Stimulated activated effector memory CD8-positive, alpha-beta T cell treated with anti-CD3 and anti-CD28 coated beads, Interleukin-12 subunit alpha, Interleukin-12 subunit beta, amount 100 ng/mL, for 72 hours (primary cell): Measurements from ENCODE around the gene TPK1.

ENCODE experiments used
- ATAC-seq: fragments of 150-1000 bp; cut with Tn5 transposase; 2 replicates; pipeline ENCODE4 v1.10.0; 2021
- DNase-seq, 2 donors: peaks; one replicate each; pipeline ENCODE4 v3.0.0; 2021 to 2022; ENCODE audit warnings: low spot score in 2 of 2
- H3K27ac Mint-ChIP-seq: one replicate; pipeline ENCODE4 v1.8.0; 2022; ENCODE audit warnings: mild to moderate bottlenecking, mixed read lengths
- H3K36me3 Mint-ChIP-seq: one replicate; pipeline ENCODE4 v1.8.0; 2022; ENCODE audit warnings: mild to moderate bottlenecking, mixed read lengths
- H3K4me1 Mint-ChIP-seq: one replicate; pipeline ENCODE4 v1.8.0; 2022; ENCODE audit warnings: mixed read lengths
- H3K4me3 Mint-ChIP-seq: one replicate; pipeline ENCODE4 v1.8.0; 2022; ENCODE audit warnings: mild to moderate bottlenecking, mixed read lengths
- H3K9me3 Mint-ChIP-seq: one replicate; pipeline ENCODE4 v1.8.0; 2022; ENCODE audit warnings: mixed read lengths

The TPK1 gene

GRCh38 chr7:144670218-144670617, 165.6 kb downstream of the TPK1 start:
- no peaks in the 10 kb centered on the region for H3K36me3 Mint-ChIP-seq
- H3K4me3 Mint-ChIP-seq, result no peak overlapping the region
- no peaks in the 10 kb centered on the region for H3K4me1 Mint-ChIP-seq
- no peak for DNase-seq
- no peaks in the 10 kb centered on the region for H3K9me3 Mint-ChIP-seq
- no peak for ATAC-seq
- no peak overlapping the region for H3K27ac Mint-ChIP-seq

GRCh38 chr7:144668503-144668902, 167.3 kb downstream of the TPK1 start:
- ATAC-seq (no peak), DNase-seq (no peak)
- Mint-ChIP-seq H3K9me3 (no peaks in the 10 kb centered on the region), H3K36me3 (no peaks in the 10 kb centered on the region), H3K4me1 (no peaks in the 10 kb centered on the region), H3K4me3 (no peak overlapping the region), H3K27ac (no peak overlapping the region)

- Mint-ChIP-seq H3K36me3 (no peaks in the 10 kb centered on the region), H3K27ac (no peak overlapping the region), H3K4me1 (no peaks in the 10 kb centered on the region), H3K9me3 (no peaks in the 10 kb centered on the region), H3K4me3 (no peak overlapping the region)
- ATAC-seq, result no peak
- DNase-seq, result no peak
These were observed 170.0 kb downstream of the TPK1 start for GRCh38 chr7:144665689-144666381.

DNA sequence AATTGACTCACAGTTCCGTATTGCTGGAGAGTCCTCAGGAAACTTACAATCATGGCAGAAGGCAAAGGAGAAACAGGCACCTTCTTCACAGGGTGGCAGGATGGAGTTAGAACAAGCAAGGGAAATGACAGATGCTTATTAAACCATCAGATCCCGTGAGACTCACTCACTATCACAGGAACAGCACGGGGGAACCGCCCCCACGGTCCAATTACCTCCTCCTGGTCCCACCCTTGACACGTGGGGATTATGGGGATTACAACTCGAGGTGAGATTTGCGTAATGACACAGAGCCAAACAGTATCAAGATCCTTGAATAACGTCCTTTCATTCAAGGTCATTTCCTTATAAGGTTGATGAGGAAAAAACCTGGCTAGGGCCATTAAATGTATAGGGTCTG, 176.6 kb downstream of the TPK1 start:
- no peaks in the 10 kb centered on the region for H3K4me1 Mint-ChIP-seq
- DNase-seq (no peak), ATAC-seq (no peak)
- H3K9me3 Mint-ChIP-seq, result no peaks in the 10 kb centered on the region
- no peak overlapping the region for H3K27ac Mint-ChIP-seq
- no peak overlapping the region for H3K4me3 Mint-ChIP-seq
- H3K36me3 Mint-ChIP-seq, result no peaks in the 10 kb centered on the region

GRCh38 chr7:144656965-144657517, 178.8 kb downstream of the TPK1 start:
- Mint-ChIP-seq H3K4me3 (no peak overlapping the region), H3K4me1 (no peaks in the 10 kb centered on the region)
- no peak for ATAC-seq

GRCh38 chr7:144653449-144653848, 182.4 kb downstream of the TPK1 start:
- Mint-ChIP-seq H3K27ac (no peak overlapping the region), H3K36me3 (no peaks in the 10 kb centered on the region), H3K9me3 (no peaks in the 10 kb centered on the region), H3K4me3 (no peak overlapping the region), H3K4me1 (no peaks in the 10 kb centered on the region)
- no peak for ATAC-seq
- DNase-seq, result no peak

More at GRCh38 chr7:144656965-144657517, 178.8 kb downstream of the TPK1 start:
- no peak overlapping the region for H3K27ac Mint-ChIP-seq
- no peak for DNase-seq
- H3K9me3 Mint-ChIP-seq, result no peaks in the 10 kb centered on the region
- H3K36me3 Mint-ChIP-seq, result no peaks in the 10 kb centered on the region

GRCh38 chr7:144650439-144650838, 185.4 kb downstream of the TPK1 start:
- DNase-seq (no peak), ATAC-seq (no peak)
- Mint-ChIP-seq H3K9me3 (no peaks in the 10 kb centered on the region), H3K4me3 (no peak overlapping the region), H3K27ac (no peak overlapping the region), H3K36me3 (peaks cover 7% of the 10 kb centered on the region), H3K4me1 (no peaks in the 10 kb centered on the region)

- no peak for ATAC-seq
- Mint-ChIP-seq H3K27ac (no peak overlapping the region), H3K4me3 (no peak overlapping the region), H3K36me3 (peaks cover 7% of the 10 kb centered on the region), H3K9me3 (no peaks in the 10 kb centered on the region), H3K4me1 (no peaks in the 10 kb centered on the region)
- no peak for DNase-seq
These were observed 186.7 kb downstream of the TPK1 start for GRCh38 chr7:144649120-144649519.

DNA sequence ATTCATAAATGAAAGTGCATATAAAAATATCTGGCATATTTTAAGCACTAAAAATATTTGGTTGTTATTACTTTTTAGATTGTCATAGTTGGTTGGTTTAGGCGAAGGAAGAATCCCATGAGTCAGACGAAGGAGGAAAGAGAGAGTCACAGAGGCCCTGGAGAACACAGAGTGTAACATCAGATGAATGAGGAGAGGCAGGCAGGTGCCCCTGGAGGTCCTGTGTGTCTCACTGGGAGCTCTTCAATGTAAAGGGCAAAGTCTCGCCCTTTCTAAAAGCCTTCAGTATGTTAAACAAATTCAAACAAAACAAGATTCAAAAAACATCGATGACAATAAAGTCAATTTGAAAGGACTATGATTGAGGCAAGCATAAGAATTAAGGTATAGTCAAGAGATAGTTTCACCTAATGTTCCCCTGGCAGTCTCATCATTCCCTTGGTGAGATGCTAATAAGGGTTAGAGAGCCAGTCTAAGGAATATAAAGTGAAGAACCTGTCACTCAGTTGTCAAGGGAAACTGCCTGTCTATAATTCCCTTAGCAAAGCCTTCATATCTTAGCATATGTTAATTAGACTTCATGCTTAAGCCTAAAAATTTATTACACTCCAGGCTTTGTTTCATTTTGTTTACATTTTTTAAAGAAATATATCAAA, 194.3 kb downstream of the TPK1 start:
- no peaks in the 10 kb centered on the region for H3K4me1 Mint-ChIP-seq
- no peak overlapping the region for H3K4me3 Mint-ChIP-seq
- no peak for DNase-seq
- H3K36me3 Mint-ChIP-seq, result peaks cover 7% of the 10 kb centered on the region
- no peak for ATAC-seq
- H3K9me3 Mint-ChIP-seq, result no peaks in the 10 kb centered on the region
- no peak overlapping the region for H3K27ac Mint-ChIP-seq

GRCh38 chr7:144632724-144633123, 203.1 kb downstream of the TPK1 start:
- DNase-seq (no peak), ATAC-seq (no peak)
- H3K4me3 Mint-ChIP-seq, result no peak overlapping the region
- no peak overlapping the region for H3K27ac Mint-ChIP-seq
- no peaks in the 10 kb centered on the region for H3K36me3 Mint-ChIP-seq
- H3K9me3 Mint-ChIP-seq, result no peaks in the 10 kb centered on the region
- H3K4me1 Mint-ChIP-seq, result no peaks in the 10 kb centered on the region

DNA sequence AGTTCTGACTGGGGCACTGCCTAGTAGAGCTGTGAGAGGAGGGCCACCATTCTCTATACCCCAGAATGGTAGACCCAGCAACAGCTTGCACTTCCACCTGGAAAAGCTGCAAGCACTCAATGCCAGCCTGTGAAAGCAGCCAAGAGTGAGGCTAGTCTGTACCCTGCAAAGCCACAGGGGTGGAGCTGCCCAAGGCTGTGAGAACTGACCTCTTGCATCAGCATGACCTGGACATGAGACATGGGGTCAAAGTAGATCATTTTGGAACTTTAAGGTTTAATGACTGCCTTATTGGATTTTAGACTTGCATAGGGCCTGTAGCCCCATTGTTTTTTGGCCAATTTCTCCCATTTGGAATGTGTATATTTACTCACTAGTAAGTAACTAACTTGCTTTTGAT, 206.3 kb downstream of the TPK1 start:
- Mint-ChIP-seq H3K27ac (no peak overlapping the region), H3K4me1 (no peaks in the 10 kb centered on the region), H3K36me3 (no peaks in the 10 kb centered on the region), H3K4me3 (no peak overlapping the region), H3K9me3 (no peaks in the 10 kb centered on the region)
- ATAC-seq (no peak), DNase-seq (no peak)

DNA sequence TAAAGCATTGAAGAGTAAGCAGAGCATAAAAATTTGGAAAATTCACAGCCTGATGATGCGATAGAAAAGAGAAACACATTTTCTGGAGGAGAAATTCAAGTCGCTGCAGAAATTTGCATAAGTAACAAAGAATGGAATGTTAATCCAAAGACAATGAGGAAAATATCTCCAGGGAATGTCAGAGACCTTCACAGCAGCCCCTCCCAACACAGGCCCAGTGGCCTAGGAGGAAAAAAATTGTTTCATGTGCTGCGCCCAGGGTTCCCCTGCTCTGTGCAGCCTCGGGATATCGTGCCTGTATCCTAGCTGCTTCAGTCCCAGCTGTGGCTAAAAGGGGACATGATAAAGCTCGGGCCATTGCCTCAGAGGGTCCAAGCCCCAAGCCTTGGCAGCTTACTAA, 206.8 kb downstream of the TPK1 start:
- Mint-ChIP-seq H3K4me3 (no peak overlapping the region), H3K4me1 (no peaks in the 10 kb centered on the region), H3K36me3 (no peaks in the 10 kb centered on the region), H3K27ac (no peak overlapping the region), H3K9me3 (no peaks in the 10 kb centered on the region)
- DNase-seq (no peak), ATAC-seq (no peak)

- no peaks in the 10 kb centered on the region for H3K9me3 Mint-ChIP-seq
- DNase-seq (no peak), ATAC-seq (no peak)
- H3K36me3 Mint-ChIP-seq, result no peaks in the 10 kb centered on the region
- no peak overlapping the region for H3K4me3 Mint-ChIP-seq
- H3K4me1 Mint-ChIP-seq, result no peaks in the 10 kb centered on the region
- no peak overlapping the region for H3K27ac Mint-ChIP-seq
These were observed 207.7 kb downstream of the TPK1 start for GRCh38 chr7:144628176-144628575.

DNA sequence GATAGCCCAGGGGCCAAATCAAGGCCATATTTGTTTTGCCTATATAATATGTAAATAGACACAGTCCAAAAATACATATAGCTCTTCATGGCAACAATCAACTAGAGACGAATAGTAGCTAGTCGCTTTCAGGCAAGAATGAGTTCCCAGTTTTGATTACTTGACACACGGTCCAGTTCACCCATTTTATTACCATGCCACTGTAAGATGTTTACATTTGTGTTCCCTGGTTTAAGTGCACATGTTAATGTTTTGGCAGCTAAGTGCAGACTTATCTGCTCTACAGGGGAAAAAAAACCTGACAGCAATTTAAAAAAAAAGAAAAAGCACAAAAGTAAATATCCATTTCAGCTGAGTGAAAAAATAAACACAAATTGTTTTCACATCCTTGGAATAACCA, 213.1 kb downstream of the TPK1 start:
- DNase-seq, result no peak
- Mint-ChIP-seq H3K4me3 (no peak overlapping the region), H3K27ac (no peak overlapping the region), H3K36me3 (no peaks in the 10 kb centered on the region), H3K4me1 (no peaks in the 10 kb centered on the region), H3K9me3 (no peaks in the 10 kb centered on the region)
- ATAC-seq, result no peak

- Mint-ChIP-seq H3K36me3 (no peaks in the 10 kb centered on the region), H3K4me1 (no peaks in the 10 kb centered on the region), H3K9me3 (no peaks in the 10 kb centered on the region), H3K27ac (no peak overlapping the region), H3K4me3 (no peak overlapping the region)
- ATAC-seq (no peak), DNase-seq (no peak)
These were observed 229.6 kb downstream of the TPK1 start for GRCh38 chr7:144606261-144606660.

- DNase-seq, result no peak
- no peaks in the 10 kb centered on the region for H3K4me1 Mint-ChIP-seq
- ATAC-seq, result no peak
- peaks cover 16% of the 10 kb centered on the region for H3K9me3 Mint-ChIP-seq
- no peak overlapping the region for H3K4me3 Mint-ChIP-seq
- no peak overlapping the region for H3K27ac Mint-ChIP-seq
- H3K36me3 Mint-ChIP-seq, result no peaks in the 10 kb centered on the region
These were observed 238.9 kb downstream of the TPK1 start for GRCh38 chr7:144596953-144597352.
